Stimulated activated CD8-positive, alpha-beta memory T cell treated with anti-CD3 and anti-CD28 coated beads, Interleukin-7, amount 100 ng/mL, for 1 hour (primary cell): ENCODE measurements around the gene CFAP53.
A peak's percentile ranks its signal among the peaks of the same experiment; 100 is the strongest.
"Not testable (repeated sequence)": the region's sequence is repeated elsewhere in the genome, so short reads cannot be mapped to it uniquely, and the experiment has no call there.

Experiments
- DNase-seq, 2 donors: peaks; one replicate each; pipeline ENCODE4 v3.0.0-alpha.2; 2020; ENCODE audit warnings: low read depth in 2 of 2

CFAP53 gene

DNA sequence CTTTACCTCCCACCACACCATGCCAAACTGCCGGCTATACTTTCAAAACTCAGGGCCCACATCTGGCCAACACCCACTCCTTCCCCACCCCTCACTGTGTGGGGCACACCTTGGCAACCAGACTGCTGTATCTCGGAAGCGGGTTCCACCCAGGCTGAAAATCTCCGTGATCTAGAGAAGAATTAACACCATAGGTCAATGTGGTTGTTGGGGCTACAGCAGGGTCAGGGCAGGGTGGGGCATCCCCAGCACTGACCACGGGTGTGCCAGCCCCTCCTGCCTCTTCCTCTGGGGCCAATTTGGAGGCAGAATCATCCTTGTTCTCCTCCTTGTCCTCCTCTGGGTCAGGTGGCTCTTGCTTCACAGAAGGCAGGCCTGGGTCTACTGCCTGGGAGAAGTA, 6.3 kb upstream of the CFAP53 start:
- DNase-seq = no peak

DNA sequence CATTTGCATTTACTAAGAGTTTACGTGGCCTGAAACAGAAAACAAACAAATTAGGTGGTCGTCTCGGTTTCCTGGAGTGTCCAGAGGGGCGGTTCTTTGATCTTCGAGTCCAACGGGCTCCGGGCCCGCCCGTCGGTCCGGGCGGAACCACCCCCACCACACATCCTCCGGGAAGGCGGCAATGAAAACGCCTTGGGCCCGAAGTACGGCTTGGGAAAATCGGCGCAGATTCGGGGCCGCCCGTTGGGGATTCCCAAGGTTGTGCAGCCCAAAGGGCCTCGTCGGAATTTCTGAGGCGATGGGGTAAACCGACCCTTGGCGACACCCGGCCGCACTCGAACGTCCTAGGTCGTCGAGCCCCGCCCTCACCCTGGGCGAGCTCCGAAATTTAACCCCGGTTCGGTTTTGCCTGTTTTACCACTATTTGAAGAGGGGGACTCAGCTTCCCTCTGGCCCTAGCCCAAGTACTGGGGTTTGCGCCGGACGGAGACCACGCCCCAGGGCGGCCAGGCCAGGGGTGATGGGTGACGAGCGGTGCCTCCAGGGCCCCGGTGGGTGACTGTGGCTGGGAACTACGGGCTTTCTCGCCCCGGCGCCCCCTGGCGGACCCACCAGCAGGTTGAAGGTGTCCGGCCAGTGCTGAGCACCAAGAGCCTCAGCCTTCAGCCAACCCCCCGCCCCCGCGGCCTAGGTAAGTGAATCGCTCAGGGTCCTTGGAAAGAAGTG, 1.9 kb upstream of the CFAP53 start:
- DNase-seq = peak; percentile 56 to 64

DNA sequence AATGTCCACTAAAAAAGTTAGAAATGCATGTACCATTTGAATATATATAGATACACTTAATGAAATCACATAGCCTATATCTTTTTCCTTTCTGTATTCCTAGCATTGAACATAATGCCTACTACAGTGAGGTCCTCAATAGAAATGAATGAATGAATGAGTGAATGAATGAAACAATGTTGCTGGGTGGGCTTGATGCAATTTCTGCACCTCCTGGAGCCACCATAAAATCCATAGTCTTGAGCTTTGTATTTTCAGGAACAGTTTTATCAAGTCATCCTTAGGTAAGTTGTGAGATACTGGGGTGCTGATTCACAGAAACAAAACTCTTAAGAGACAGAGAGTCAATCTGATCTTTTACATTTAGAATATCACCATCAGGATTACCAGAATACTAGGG, 3.3 kb downstream of the CFAP53 start:
- DNase-seq = no peak

DNA sequence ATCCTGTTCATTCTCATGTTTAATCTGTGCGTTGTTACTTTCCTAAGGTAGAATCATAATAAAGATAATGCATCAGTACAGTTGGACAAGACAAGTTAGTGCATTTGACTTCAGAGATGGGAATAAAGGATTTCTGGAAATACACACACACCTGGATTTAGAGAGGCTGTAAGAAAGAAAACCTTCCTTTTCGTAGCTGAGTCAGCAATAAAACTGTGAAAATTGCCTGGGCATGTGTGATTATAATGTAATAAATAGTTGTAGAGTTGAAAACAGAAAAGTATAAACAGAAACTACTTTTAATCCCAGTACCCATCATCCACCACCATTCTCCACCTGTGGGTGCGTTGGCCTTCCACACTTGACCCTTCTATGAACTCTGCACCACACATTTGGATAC, 15.4 kb downstream of the CFAP53 start:
- DNase-seq = no peak

DNA sequence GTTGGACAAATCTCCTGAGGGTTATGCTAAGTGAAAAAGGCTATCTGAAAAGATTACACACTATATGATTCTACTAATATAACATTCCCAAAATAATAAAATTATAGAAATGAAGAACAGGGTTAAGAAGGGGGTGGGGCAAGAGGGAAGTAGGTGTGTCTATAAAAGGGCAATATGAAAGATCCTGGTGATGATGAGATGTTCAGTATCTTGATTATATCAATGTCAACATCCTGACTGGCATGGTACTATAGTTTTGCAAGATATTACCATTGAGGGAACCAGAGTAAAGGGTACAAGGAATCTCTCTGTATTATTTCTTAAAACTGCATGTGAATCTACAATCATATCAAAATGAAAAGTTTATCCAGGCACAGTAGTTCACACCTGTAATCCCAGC, 16.7 kb downstream of the CFAP53 start:
- DNase-seq = no peak

DNA sequence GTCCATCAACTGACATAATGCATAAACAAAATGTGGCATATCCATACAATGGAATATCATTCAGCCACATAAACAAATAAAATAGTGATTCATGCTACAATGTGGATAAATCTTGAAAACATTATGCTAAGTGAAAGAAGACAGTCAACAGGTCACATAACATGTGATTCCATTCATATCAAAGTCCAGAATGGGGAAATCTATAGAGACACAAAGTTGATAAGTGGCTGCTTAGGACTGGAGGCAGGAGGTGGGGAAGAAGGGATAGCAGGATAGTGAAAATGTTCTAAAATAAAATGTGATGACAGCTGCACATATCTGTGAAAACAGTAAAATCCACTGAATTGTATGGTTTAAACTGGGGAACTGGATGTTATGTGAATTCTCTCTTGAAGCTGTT, 18.7 kb downstream of the CFAP53 start:
- no peak for DNase-seq

DNA sequence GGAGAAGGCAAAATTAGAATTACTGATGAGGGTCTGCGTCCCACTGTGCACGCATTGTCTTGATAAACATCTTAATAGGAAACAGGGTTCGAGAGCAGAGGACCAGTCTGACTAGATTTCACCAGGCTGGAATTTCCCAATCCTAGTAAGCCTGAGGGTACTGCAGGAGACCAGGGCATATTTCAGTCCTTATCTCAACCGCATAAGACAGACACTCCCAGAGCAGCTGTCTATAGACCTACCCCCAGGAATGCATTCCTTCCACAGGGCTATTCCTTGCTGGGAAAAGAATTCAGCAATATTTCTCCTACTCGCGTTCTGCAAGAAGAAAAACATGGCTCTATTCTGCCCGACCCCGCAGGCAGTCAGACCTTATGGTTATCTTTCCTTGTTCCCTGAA, 24.5 kb downstream of the CFAP53 start:
- not testable (repeated sequence) for DNase-seq

DNA sequence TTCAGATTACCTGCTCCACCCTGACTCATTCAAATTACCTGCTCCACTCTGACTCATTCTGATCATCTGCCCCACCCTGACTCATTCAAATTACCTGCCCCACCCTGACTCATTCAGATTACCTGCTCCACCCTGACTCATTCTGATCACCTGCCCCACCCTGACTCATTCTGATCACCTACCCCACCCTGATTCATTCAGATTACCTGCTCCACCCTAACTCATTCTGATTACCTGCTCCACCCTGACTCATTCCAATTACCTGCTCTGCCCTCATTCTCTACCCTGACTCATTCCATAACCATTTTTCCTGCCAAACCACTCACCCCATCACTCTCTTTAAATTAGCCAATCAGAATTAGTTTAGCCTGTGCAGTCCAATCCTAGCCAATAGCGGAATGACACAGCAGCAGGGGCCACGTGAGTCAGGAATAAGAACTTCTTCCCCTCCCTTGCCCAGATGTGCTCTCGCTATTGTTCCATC, 26.2 kb downstream of the CFAP53 start:
- DNase-seq = no peak

DNA sequence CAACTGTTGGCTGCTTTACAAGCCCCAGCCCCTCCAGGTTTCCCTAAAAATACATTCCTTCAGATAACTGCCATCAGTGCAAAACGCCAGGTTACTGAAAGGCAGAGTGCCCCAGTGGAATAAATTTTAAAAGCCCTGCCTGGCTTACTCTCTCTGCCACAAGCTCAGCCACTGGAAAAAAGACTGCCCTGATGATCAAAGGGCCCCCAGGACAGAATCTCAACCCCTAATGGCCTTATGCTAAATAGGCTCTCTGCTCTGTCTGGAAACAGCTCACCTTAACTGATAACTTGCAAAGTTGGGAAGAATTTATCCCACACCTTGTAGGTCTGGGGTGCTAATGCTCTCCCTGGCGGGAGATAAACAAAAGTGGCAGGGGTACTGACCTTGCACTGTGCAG, 33.9 kb downstream of the CFAP53 start:
- no peak for DNase-seq

DNA sequence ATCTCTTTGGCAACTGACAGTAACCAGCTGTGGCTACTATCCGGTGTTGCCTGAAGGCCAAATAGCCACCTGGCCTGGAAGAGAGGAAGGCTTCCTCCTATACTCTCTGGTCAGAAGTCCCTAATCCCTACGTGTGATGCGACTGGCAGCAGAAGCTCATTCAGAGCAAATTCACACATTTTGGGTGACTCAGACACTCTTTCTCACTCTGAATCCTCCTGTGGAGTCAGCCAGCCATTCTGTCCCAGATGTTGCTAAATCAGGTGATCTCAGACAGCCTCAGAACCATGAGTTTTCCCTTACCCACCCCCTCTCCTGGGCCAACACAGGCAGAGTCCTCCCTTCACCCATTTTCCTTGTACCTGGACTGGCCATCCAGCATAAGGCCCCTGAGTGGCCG, 34.7 kb downstream of the CFAP53 start:
- DNase-seq = no peak

DNA sequence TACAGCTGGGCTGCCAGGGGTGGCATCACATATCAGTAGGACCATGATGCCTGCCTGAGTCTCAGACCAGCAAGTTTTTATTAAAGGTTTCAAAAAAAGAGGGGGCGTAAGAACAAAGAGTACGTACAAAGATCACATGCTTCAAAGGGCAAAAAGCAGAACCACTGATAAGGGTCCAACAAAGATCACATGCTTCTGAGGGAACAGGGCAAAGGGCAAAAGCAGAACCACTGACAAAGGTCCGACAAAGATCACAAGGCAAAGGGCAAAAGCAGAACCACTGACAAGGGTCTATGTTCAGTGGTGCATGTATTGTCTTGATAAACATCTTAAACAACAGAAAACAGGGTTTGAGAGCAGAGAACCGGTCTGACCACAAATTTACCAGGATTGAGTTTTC, 46.0 kb downstream of the CFAP53 start:
- DNase-seq = not testable (repeated sequence)

DNA sequence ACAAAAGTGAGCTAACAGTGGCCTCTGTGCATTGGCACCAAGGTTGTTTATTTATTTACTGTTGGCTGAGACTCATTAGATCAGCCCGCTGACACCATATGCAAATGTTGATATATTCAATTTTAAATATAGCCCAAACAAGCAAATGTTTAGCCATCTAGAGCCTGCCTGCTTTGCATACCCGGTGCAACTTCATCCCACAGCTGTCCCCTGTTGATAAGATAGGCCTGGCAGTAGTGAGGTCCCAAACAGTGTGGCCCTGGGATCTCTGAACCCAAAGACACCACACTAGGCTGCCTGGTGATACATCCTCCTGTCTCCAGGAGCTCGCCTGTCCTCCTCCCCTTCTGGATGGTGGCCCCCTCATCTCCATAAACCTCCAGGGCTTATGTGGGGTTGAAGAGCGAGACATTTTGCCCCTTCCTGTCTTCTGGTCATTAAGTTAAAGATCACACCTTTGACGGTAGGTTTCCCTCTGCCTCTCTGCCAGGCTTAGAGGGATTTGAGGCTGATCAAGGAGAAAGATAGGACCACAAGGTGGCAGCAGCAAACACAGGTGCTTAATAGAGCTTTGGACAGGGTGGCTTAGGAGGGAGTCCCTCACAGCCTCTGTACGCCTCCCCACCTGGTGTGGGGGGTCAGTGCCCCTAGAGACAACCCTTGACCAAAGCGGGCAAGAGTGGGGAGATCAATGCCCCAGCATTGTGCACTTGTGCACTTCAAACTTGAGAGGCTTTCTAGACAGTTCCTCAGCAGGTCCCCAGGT, 47.7 kb downstream of the CFAP53 start:
- peak in 1 of 2 donors; percentile 8 for DNase-seq

DNA sequence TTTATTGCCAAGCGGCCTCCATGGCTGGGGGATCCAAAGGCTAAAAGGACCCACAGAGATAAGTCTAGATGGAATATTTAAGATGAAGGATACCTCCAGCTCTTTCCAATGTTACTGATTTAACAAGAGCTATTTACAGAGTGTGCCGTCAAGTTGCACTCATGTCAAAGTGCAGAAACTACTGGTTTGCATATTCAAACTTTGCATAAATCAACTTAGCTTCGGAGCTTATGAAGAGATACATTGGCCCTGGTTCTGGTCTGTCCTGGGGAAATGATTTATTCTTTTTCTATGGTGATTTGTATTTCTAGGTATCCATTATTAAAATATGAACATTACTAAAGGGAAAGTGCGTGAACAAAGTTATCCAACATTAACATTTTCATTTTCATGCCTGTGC, 57.0 kb downstream of the CFAP53 start:
- DNase-seq = no peak

DNA sequence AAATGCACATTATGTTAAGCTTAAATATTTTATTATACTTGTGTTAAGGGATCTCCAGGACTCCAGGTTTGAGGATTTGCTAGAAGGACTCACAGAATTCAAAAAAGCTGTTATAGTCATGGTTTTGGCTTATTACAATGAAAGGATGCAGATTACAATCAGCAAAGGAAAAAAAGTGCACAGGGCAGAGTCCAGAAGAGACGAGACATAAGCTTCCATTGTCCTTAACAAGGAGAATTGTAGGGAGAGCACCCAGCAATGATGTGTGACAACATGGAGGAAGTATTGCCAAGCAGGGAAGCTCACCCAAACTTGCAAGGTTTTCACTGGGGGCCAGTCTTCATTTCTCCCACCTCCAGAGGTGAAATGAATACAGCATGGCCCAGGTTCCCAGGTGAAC, 58.6 kb downstream of the CFAP53 start:
- no peak for DNase-seq

DNA sequence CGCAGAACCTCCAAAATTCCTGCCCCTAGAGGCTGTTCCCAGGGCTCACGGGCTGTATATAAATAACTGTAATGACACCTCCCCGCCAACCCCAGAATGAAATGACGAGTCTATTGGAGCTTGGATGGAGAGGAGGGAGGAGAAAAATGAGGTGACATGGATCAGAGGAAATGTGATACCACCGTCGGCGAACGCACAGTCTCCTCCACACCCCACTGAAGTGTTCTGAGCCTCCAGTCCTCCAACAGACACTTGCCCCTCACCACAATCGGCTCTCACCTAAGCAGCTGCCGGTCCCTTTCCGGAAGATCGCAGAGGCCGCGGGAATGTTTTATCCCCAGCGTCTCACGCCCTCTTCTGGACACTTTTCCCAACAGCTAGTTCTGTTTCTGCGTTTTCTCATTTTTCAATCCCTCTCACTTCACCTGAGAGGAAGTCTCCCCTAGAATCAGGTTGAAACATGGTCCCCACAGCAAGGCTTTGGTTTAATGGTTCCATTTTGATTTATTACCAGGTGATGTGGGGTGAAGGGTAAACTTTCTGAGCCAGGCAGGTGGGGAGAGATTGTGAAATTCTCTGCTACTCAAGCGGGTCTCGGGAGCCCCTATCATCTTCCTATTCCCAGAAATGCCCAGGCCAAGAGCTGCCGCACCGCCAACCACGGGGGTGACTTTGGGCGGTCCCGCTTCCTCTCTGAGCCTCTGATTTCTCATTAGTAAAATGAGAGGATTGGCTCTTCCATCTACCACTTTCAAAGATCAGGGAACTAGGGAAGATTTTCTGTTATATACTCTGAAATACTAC, 62.3 kb downstream of the CFAP53 start:
- DNase-seq = no peak

DNA sequence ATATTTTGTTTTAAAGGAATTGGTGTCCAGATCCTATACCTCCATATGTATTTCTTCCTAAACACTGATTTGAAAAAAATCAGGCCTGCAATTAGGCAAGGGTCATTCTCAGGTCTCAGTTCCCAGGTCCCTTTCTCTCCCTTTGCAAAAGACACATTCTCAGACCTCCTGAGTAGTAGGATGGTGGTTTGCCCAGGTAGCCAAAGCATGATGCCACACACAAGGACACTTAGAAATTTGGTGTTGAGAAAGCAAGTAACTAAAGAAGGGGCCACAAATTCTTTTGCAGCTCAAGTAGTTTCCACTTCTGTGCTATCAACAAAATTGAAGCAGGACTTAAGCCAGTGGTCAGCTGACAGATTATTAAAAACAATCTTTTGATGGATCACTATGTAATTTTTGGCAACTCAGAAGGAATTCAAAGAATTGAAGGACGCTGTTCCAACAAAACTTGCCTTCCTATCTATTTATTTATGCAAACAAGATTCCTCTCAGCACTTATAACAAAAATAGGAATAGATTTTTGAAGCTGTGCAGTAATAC, 64.7 kb downstream of the CFAP53 start:
- no peak for DNase-seq

DNA sequence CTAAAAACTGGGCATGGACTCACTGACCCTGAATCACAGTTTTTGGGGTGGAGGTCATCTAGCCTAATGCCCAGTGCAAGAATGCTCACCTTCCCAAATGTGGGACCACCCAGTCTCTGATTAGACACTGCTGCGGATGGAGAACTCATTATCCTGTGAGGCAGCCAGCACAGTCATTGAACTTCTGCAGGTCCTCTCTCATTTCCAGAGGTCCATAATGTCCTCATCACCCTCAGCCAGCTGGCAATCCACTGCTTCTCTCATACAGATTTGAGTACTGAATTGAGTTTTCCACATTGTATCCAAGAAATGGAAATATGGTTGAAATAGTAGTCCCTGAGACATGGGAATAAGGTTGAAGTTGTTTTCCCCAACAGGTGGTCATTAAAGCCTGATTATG, 66.4 kb downstream of the CFAP53 start:
- no peak for DNase-seq

DNA sequence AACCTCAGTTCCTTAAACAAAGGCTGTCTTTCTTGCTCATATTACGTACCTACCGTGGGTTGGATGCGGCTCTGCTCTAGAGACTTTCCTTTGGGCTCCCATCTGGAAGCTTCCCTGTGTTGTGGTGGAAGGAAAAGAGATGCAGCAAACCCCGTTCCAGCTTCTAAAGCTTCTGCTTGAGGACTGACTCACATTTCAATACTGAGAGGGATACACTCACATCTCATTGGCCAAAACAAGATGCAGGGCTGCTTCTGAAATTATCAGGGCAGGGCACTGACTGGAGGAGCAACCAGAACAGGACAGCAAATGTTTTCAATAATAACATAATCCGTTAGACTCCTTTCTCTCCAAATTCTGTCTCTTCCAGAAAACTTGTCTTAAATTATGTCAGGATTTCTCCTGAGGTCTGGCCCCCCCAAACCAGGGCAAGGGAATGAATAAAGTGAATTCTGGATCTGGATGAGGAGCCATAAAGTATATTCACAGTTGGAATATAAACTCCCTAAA, 66.9 kb downstream of the CFAP53 start:
- no peak for DNase-seq

DNA sequence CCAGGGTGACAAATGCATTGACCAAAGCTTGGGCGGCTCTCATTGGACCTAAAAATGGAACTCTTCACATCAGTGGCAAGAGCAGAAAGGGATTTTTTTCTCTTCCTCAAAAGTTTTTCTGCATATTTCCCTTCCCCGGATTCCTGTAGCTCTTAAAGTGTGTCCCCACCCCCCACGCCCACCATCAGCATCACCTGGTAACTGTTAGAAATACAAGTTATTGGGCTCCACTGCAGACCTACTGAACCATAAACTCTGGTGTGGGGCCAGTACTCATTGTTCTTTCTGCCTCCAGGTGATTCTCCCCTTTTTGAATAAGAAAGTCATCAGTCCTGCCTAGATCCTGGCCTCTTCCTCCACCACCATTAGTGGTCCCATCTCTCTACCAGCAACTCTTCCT, 70.0 kb downstream of the CFAP53 start:
- DNase-seq = no peak

DNA sequence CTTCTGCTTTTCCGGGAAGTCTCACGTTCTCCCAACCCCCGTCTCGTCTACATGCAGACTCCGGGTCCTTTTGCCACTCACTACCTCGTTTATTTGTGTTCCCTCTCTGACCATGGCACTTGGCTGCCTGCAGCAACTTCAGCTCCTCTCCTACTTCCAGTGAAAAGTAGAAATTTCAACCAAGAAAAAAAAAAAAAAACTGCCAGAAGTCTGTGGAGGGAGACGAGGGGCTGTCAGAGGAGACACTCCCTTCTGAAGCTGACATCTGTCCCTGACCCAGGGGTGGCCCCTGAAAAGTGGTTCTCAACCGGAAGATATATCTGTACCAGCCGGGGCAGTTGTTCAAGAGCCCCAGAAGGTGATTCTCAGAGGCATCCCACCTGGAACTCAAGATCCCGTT, 70.6 kb downstream of the CFAP53 start:
- no peak for DNase-seq

DNA sequence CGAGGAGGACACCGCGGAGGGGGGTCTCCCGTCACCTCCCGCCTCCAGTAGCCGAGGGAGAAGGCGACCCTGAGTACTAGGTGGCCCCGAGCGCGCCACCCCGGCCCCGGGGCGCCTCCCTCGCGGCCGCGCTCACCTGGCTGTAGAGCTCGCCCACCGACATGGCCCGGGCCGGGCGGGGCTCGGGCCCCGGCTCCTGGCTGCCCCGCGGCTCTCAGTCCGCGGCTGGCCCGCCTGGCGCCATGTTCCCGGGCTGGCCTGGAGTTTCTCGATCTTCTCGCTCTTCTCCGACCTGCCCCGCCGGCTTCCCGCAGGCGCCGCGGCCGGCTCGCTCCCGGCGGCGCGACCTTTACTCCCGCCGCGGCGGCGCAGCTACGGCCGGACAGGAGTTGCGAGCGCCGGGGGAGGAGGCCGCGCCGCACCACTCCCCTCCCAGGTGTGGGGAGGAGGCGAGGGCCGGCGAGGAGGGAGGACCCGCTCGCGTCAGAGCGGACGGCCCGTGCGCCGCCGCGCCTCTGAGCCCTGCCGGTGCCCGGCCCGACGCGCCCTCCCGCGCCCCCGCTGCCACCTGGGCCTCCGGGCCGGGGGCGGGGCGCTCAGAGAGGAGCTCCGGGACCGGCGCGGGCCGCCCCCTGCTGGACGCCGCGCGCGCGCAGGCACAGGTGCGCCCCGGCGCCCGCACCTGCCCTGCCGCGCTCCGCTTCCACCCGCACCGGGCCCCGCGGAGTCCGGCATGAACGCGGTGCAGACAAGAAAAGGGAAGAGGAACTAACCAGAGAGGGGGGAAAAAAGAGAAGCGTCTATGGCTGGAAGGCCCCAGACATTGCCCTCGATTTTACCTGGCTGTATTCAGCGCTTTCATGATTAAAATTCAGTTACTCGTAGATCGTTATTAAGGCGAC, 71.4 kb downstream of the CFAP53 start, which contains the start of gene MYO5B:
TSS of gene MYO5B (minus strand) at position 517 of the 902 bp plus-strand sequence. CDS start at position 163, 354 bp downstream.
- DNase-seq = peak in 1 of 2 donors; percentile 18
